GM10248 (cell line): ENCODE results near the gene PLEKHA5.
"Not testable (repeated sequence)": the region's sequence is repeated elsewhere in the genome, so short reads cannot be mapped to it uniquely, and the experiment has no call there.

ENCODE experiments used
- CTCF ChIA-PET: fragments of 300-600 bp; sonication (Branson Sonifier 250); formaldehyde crosslinking; extraction: SDS; loops from one replicate; lab custom pipeline; 2021; ENCODE audit warnings: antibody characterized with exemption; lab: Yijun Ruan, JAX
- POLR2A ChIA-PET: fragments of 350-650 bp; sonication (Branson Sonifier 250); formaldehyde crosslinking; extraction: SDS; loops from one replicate; lab custom pipeline; 2020; ENCODE audit warnings: antibody characterized with exemption; lab: Yijun Ruan, JAX
- DNase-seq: peaks from one replicate; pipeline ENCODE4 v3.0.0; 2012; ENCODE audit errors: extremely low spot score
- TF ChIP-seq, protein P1 (sequence below): IDR thresholded peaks from 2 replicates; pipeline ENCODE4 v1.5.1; 2012; ENCODE audit warnings: mild to moderate bottlenecking, low read depth; ENCODE audit errors: extremely low read depth, missing control alignments, control extremely low read depth

The PLEKHA5 gene

DNA sequence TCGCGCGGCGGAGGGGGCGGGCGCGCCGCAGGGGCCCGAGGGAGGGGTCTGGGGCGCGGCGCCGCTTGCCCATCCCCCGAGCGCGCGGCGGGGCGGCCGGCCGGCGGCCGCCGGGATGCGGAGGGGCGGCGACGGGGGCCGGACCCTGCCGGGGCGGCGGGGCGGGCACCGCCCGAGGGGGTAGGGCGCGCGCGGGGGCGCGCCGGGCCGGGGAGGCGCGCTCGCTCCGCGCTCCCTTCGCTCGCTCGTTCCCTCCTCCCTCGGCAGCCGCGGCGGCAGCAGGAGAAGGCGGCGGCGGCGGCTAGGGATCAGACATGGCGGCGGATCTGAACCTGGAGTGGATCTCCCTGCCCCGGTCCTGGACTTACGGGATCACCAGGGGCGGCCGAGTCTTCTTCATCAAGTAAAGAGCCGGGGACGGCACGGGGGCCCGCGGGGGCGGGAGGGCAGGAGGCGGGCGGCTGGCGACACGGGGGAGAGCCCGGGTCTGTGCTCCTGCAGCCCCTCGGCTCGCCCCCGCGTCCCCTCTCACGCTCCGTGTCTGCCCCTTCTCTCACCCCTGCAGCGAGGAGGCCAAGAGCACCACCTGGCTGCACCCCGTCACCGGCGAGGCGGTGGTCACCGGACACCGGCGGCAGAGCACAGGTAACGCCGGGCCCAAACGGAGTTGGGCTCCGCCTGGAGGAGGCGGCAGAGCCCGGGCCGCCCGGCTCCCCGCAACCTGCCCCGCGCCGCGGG lies at the start of gene PLEKHA5:
PLEKHA5 (plus strand) TSS at position 248 of the 738 bp plus-strand sequence; CDS start at position 315, 67 bp downstream.
- POLR2A ChIA-PET = no interaction called here
- TF ChIP-seq, protein P1, sequence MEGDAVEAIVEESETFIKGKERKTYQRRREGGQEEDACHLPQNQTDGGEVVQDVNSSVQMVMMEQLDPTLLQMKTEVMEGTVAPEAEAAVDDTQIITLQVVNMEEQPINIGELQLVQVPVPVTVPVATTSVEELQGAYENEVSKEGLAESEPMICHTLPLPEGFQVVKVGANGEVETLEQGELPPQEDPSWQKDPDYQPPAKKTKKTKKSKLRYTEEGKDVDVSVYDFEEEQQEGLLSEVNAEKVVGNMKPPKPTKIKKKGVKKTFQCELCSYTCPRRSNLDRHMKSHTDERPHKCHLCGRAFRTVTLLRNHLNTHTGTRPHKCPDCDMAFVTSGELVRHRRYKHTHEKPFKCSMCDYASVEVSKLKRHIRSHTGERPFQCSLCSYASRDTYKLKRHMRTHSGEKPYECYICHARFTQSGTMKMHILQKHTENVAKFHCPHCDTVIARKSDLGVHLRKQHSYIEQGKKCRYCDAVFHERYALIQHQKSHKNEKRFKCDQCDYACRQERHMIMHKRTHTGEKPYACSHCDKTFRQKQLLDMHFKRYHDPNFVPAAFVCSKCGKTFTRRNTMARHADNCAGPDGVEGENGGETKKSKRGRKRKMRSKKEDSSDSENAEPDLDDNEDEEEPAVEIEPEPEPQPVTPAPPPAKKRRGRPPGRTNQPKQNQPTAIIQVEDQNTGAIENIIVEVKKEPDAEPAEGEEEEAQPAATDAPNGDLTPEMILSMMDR = no peak
- CTCF ChIA-PET = no interaction called here
- DNase-seq = peak; percentile 29

DNA sequence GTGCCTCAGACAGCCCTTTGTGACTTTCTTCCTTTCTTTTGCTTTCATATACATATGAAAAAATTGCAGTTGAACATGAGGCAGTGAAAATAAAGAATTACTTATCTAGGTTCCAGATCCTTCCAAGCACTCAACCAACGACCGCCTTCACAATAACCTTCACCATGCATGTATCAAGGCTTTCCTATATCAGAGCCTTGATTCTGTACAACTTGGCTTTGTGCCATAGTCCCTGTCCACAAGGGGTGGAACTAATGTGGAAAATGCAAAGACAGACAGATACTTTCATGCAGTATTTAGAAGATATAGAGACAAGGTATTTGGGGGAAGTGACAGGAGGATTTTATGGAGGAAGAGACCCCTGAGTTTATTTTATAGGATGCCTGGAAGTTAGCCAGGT lies 48.6 kb upstream of the PLEKHA5 start:
- ChIA-PET POLR2A (no interaction called here), CTCF (no interaction called here)
- no peak for DNase-seq
- TF ChIP-seq, protein P1 = no peak

GRCh38 chr12:19082365-19082911 lies 47.1 kb upstream of the PLEKHA5 start:
- no peak for DNase-seq
- TF ChIP-seq, protein P1 = no peak
- CTCF ChIA-PET = no interaction called here
- POLR2A ChIA-PET = no interaction called here

- no peak for DNase-seq
- ChIA-PET CTCF (no interaction called here), POLR2A (no interaction called here)
- TF ChIP-seq, protein P1 = no peak
These were observed 45.0 kb upstream of the PLEKHA5 start for GRCh38 chr12:19084547-19084946.

- ChIA-PET POLR2A (no interaction called here), CTCF (no interaction called here)
- TF ChIP-seq, protein P1 = no peak
- no peak for DNase-seq
These were observed 44.4 kb upstream of the PLEKHA5 start for GRCh38 chr12:19085090-19085489.

- TF ChIP-seq, protein P1 = no peak
- DNase-seq = no peak
- CTCF ChIA-PET = no interaction called here
- POLR2A ChIA-PET = no interaction called here
These were observed 40.9 kb upstream of the PLEKHA5 start for GRCh38 chr12:19088606-19089005.

GRCh38 chr12:19092482-19092881 lies 37.1 kb upstream of the PLEKHA5 start:
- CTCF ChIA-PET, DNase-seq, POLR2A ChIA-PET: not testable (repeated sequence)
